IMR-90 (cell line): ENCODE results near the gene HEXIM1. TPM values are rescaled to one million over a fixed set of nuclear protein-coding genes. Genes with fewer than 3 reads are reported as not detected.

ENCODE experiments used
- ATAC-seq: fragments of 200-7000 bp; cut with Tn5 transposase; 2 replicates; pipeline ENCODE4 v1.9.1; 2020; ENCODE audit warnings: low read depth, mild to moderate bottlenecking, moderate library complexity
- BruUV-seq: library from RNA; stranded (reverse); fragments of 400-500 nt; replicated peaks from 2 replicates; lab custom pipeline; 2021; lab: Mats Ljungman, UMichigan
- CTCF ChIA-PET: fragments of 300-600 bp; formaldehyde crosslinking; extraction: SDS; loops from one replicate; lab custom pipeline; 2021; ENCODE audit warnings: antibody characterized with exemption; lab: Yijun Ruan, JAX
- POLR2A ChIA-PET: fragments of 300-600 bp; sonication (Branson Sonifier 250); formaldehyde crosslinking; loops from one replicate; lab custom pipeline; 2022; ENCODE audit warnings: antibody characterized with exemption; ENCODE audit not compliant: unreplicated experiment; lab: Charles Lee
- DNase-seq: peaks from one replicate; pipeline ENCODE4 v3.0.0; 2013
- H2AFZ ChIP-seq: replicated peaks from 2 replicates; pipeline ENCODE3; 2013; ENCODE audit warnings: low read length, mild to moderate bottlenecking; ENCODE audit not compliant: poor library complexity
- H2AK5ac ChIP-seq: 2 replicates; pipeline ENCODE4 v1.6.1; 2013; ENCODE audit warnings: low read depth, low read length, inconsistent platforms
- H2AK9ac ChIP-seq: replicated peaks from 2 replicates; pipeline ENCODE3; 2013; ENCODE audit warnings: mild to moderate bottlenecking, low read depth, low read length, moderate library complexity; ENCODE audit not compliant: poor library complexity
- H2BK120ac ChIP-seq: 2 replicates; pipeline ENCODE4 v1.6.1; 2013; ENCODE audit warnings: low read depth, low read length, inconsistent platforms
- H2BK15ac ChIP-seq: 3 replicates; pipeline ENCODE4 v1.6.1; 2013; ENCODE audit warnings: low read depth, low read length, inconsistent platforms
- H2BK20ac ChIP-seq: 2 replicates; pipeline ENCODE4 v1.6.1; 2013; ENCODE audit warnings: low read depth, mild to moderate bottlenecking, inconsistent platforms, low read length, moderate library complexity
- H2BK5ac ChIP-seq: 2 replicates; pipeline ENCODE4 v1.6.1; 2013; ENCODE audit warnings: mild to moderate bottlenecking, low read depth, low read length, inconsistent platforms; ENCODE audit not compliant: poor library complexity, severe bottlenecking
- H3K14ac ChIP-seq: replicated peaks from 2 replicates; pipeline ENCODE4 v1.6.1; 2013; ENCODE audit warnings: low read depth, low read length, inconsistent platforms
- H3K18ac ChIP-seq: 2 replicates; pipeline ENCODE4 v1.6.1; 2013; ENCODE audit warnings: low read depth, low read length, control low read depth
- H3K23ac ChIP-seq: 2 replicates; pipeline ENCODE4 v1.6.1; 2013; ENCODE audit warnings: low read depth, low read length, inconsistent platforms
- H3K27ac ChIP-seq: 2 replicates; pipeline ENCODE4 v1.5.1; 2013; ENCODE audit warnings: mild to moderate bottlenecking, control low read depth, low read length; ENCODE audit not compliant: insufficient read depth
- H3K27me3 ChIP-seq: 2 replicates; pipeline ENCODE4 v1.6.1; 2013; ENCODE audit warnings: low read length; ENCODE audit not compliant: control insufficient read depth, insufficient read depth
- H3K36me3 ChIP-seq: 2 replicates; pipeline ENCODE4 v1.6.1; 2013; ENCODE audit warnings: low read length, mixed read lengths; ENCODE audit not compliant: control insufficient read depth, insufficient read depth
- H3K4ac ChIP-seq: 2 replicates; pipeline ENCODE4 v1.6.1; 2013; ENCODE audit warnings: low read depth, low read length, inconsistent platforms
- H3K4me1 ChIP-seq: 2 replicates; pipeline ENCODE4 v1.6.1; 2013; ENCODE audit warnings: low read length, mixed read lengths; ENCODE audit not compliant: control insufficient read depth, insufficient read depth
- H3K4me2 ChIP-seq: 2 replicates; pipeline ENCODE4 v1.6.1; 2013; ENCODE audit warnings: low read depth, mild to moderate bottlenecking, control low read depth, low read length, moderate library complexity
- H3K4me3 ChIP-seq: 2 replicates; pipeline ENCODE4 v1.5.1; 2013; ENCODE audit warnings: low read depth, mild to moderate bottlenecking, control low read depth, low read length, moderate library complexity; ENCODE audit not compliant: insufficient read depth
- H3K56ac ChIP-seq: 2 replicates; pipeline ENCODE4 v1.6.1; 2013; ENCODE audit warnings: low read length, inconsistent platforms; ENCODE audit not compliant: insufficient read depth; ENCODE audit errors: extremely low read depth
- H3K79me1 ChIP-seq, 2 experiments: 2 replicates each; pipeline ENCODE4 v1.6.1; 2013; ENCODE audit warnings: low read length in 2 of 2, inconsistent platforms in 1 of 2, low read depth in 1 of 2
- H3K9ac ChIP-seq: 2 replicates; pipeline ENCODE4 v1.6.1; 2013; ENCODE audit warnings: low read depth, low read length, control low read depth
- H3K9me1 ChIP-seq: 2 replicates; pipeline ENCODE4 v1.6.1; 2013; ENCODE audit warnings: low read length, inconsistent platforms; ENCODE audit not compliant: insufficient read depth
- H3K9me3 ChIP-seq: 2 replicates; pipeline ENCODE4 v1.6.1; 2013; ENCODE audit warnings: low read length; ENCODE audit not compliant: control insufficient read depth, insufficient read depth
- H4K20me1 ChIP-seq: 2 replicates; pipeline ENCODE4 v1.6.1; 2013; ENCODE audit warnings: low read length, inconsistent platforms; ENCODE audit not compliant: insufficient read depth
- H4K5ac ChIP-seq: 2 replicates; pipeline ENCODE4 v1.6.1; 2013; ENCODE audit warnings: mild to moderate bottlenecking, low read depth, low read length, control low read depth
- H4K8ac ChIP-seq, 2 experiments: 2 replicates each; pipeline ENCODE4 v1.6.1; 2013; ENCODE audit warnings: low read depth in 2 of 2, low read length in 2 of 2, control low read depth in 1 of 2, inconsistent platforms in 1 of 2
- H4K91ac ChIP-seq: 2 replicates; pipeline ENCODE4 v1.6.1; 2013; ENCODE audit warnings: low read depth, low read length, inconsistent platforms; ENCODE audit not compliant: insufficient read depth
- CEBPB ChIP-seq: IDR thresholded peaks from 2 replicates; pipeline ENCODE4 v1.6.1; 2012; ENCODE audit warnings: low read depth, low read length, improper control_type of control experiment
- CTCF ChIP-seq: conservative IDR thresholded peaks from 2 replicates; pipeline ENCODE4 v1.5.1; 2012; ENCODE audit warnings: mild to moderate bottlenecking, low read depth, low read length, improper control_type of control experiment
- FOS ChIP-seq: fragments of 150-350 bp; IDR thresholded peaks from 2 replicates; pipeline ENCODE4 v1.6.1; 2016; ENCODE audit warnings: low read depth, low read length
- MAFK ChIP-seq: IDR thresholded peaks from 2 replicates; pipeline ENCODE4 v1.6.1; 2012; ENCODE audit warnings: low read depth, low read length, improper control_type of control experiment
- NFE2L2 ChIP-seq: fragments of 150-350 bp; IDR thresholded peaks from 2 replicates; pipeline ENCODE4 v1.6.1; 2016; ENCODE audit warnings: low read depth, mild to moderate bottlenecking, low read length
- POLR2A ChIP-seq: IDR thresholded peaks from 2 replicates; pipeline ENCODE4 v1.6.1; 2012; ENCODE audit warnings: mild to moderate bottlenecking, low read depth, low read length
- RAD21 ChIP-seq: IDR thresholded peaks from 2 replicates; pipeline ENCODE4 v1.6.1; 2012; ENCODE audit warnings: low read length, improper control_type of control experiment
- RCOR1 ChIP-seq: IDR thresholded peaks from 2 replicates; pipeline ENCODE4 v1.6.1; 2012; ENCODE audit warnings: mild to moderate bottlenecking, low read length, improper control_type of control experiment; ENCODE audit not compliant: insufficient replicate concordance
- RFX5 ChIP-seq: IDR thresholded peaks from 2 replicates; pipeline ENCODE4 v1.8.0; 2012; ENCODE audit warnings: low read depth, mild to moderate bottlenecking, low read length, moderate library complexity
- WGBS, 2 experiments: methylation state at CpG; one replicate each; pipeline versions ENCODE4 v1.1.5 to v1.1.7; 2013; ENCODE audit warnings: missing lambda C conversion rate in 2 of 2; ENCODE audit not compliant: insufficient read length in 1 of 2; ENCODE audit errors: extremely low coverage in 2 of 2; 5-methylcytosine and 5-hydroxymethylcytosine counted together
- dilution Hi-C: fragments of 300-500 bp; cut with HindIII; formaldehyde crosslinking; loops from one replicate; pipeline ENCODE4 v1.14.3; 2018; ENCODE audit warnings: low sequenced_read_pairs; ENCODE audit not compliant: unreplicated experiment
- in situ Hi-C: fragments of 300-500 bp; cut with MboI; formaldehyde crosslinking; loops from 3 replicates; pipeline ENCODE4 v1.14.3; 2019; ENCODE audit warnings: low sequenced_read_pairs, inconsistent platforms, mixed read lengths
- intact Hi-C: fragments of 100-400 bp; cut with micrococcal nuclease; formaldehyde crosslinking; loops from 2 replicates; pipeline ENCODE4 v1.10.0; 2022
- polyA plus RNA-seq, 3 experiments: library from polyadenylated mRNA; depleted of rRNA; stranded (reverse); fragments of >200 nt; gene quantifications; 2 replicates each; pipeline ENCODE4 v1.2.3, GENCODE V29; 2012; ENCODE audit warnings: low replicate concordance in 1 of 3
- total RNA-seq: library from RNA; depleted of rRNA; stranded (reverse); fragments of >200 nt; gene quantifications from 2 replicates; pipeline ENCODE4 v1.2.3, GENCODE V29; 2012
- TF ChIP-seq, protein P1 (sequence below): fragments of 150-350 bp; IDR thresholded peaks from 2 replicates; pipeline ENCODE4 v1.6.1; 2017; ENCODE audit warnings: mild to moderate bottlenecking, antibody characterized with exemption, low read length, low read depth
- TF ChIP-seq, protein P2 (sequence below): fragments of 150-350 bp; IDR thresholded peaks from 2 replicates; pipeline ENCODE4 v1.6.1; 2016; ENCODE audit warnings: low read depth, mild to moderate bottlenecking, low read length, moderate library complexity, borderline replicate concordance

The HEXIM1 gene
- total and polyA plus RNA-seq, 2 of the 4 experiments (the other 2 are of a cell fraction), result 5.9 to 14.5 TPM

DNA sequence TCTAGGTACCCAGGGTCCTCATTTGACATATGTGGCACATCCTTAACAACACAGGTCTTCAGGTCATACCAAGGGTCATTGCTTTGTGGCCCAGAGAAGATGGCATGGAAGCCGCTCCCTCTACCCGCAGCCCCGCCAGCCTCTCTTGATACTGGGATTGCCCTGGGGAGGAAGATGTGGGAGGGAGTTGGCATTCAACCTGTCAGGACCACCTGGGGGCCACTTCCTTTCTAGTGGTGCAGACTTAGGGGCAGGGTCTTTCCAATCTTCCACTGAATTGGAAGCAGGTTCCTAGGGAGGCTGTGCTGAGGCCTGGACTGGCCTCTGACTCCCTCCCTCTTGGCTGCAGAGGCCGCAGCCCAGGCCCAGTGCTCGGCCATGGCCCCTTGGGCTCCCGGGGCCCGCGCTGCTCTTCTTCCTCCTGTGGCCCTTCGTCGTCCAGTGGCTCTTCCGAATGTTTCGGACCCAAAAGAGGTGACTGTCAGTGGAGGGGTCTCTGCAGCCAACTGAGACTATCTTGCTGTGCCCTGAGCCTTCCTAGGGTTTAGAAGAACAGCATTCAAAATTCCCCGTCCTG lies 5.1 kb upstream of the HEXIM1 start:
- no peaks in the 10 kb centered on the region for H4K20me1 ChIP-seq
- H2BK120ac ChIP-seq, result peak overlapping the region; percentile 68
- ChIA-PET CTCF (interaction anchor here (0.5 to 1.4 kb wide), 3 partner anchors 8 to 69 kb away, joined by 3 to 10 read pairs (median 3); partner anchors contain the start of gene ACBD4), POLR2A (no interaction called here)
- H2AK5ac ChIP-seq, result peak overlapping the region; percentile 85
- peaks cover 0 to 20% of the 10 kb centered on the region in 2 experiments; a peak in 2 of 4 replicates for H3K79me1 ChIP-seq
- H2BK15ac ChIP-seq, result peak overlapping the region; percentile 41; the same call in 1 of the 3 replicates
- H2AK9ac ChIP-seq, result peak overlapping the region; percentile 98
- no peaks in the 10 kb centered on the region for H3K36me3 ChIP-seq
- DNase-seq, result no peak
- peak overlapping the region; percentile 14; the same call in 1 of the 2 replicates for H3K18ac ChIP-seq
- no peak for ATAC-seq
- H2BK5ac ChIP-seq, result peak overlapping the region; percentile 45
- H3K9me1 ChIP-seq, result peaks cover 14% of the 10 kb centered on the region
- H4K91ac ChIP-seq, result peak overlapping the region; percentile 77
- peak overlapping the region; percentile 86 to 93; a peak in 3 of 4 replicates for H4K8ac ChIP-seq
- H2BK20ac ChIP-seq, result 0 out of 2 replicates have a peak overlapping the region, but pooled peaks have one; percentile 21
- in situ Hi-C loops, result no loop called here
- no TSS peak for BruUV-seq
- peaks cover 14% of the 10 kb centered on the region for H3K4me1 ChIP-seq
- no peak overlapping the region for H3K56ac ChIP-seq
- H2AFZ ChIP-seq, result peak overlapping the region; percentile 95
- dilution Hi-C loops, result no loop called here
- WGBS, 2 experiments, result 67% methylated on average over 1 of the region's 13 CpGs; no CpG with 5 or more reads in 1 of the 2 experiments
- no peak overlapping the region for H3K4me3 ChIP-seq
- H4K5ac ChIP-seq, result peak overlapping the region; percentile 45
- peak overlapping the region; percentile 97 for H3K4ac ChIP-seq
- H3K23ac ChIP-seq, result peak overlapping the region; percentile 63; the same call in 1 of the 2 replicates
- H3K14ac ChIP-seq, result peak overlapping the region; percentile 85
- no peaks in the 10 kb centered on the region for H3K27me3 ChIP-seq
- H3K4me2 ChIP-seq, result no peak overlapping the region; the same call in 1 of the 2 replicates
- H3K27ac ChIP-seq, result peak overlapping the region; percentile 69
- intact Hi-C loops, result no loop called here
- TF ChIP-seq FOS, result no peak
- TF ChIP-seq POLR2A, result no peak
- no peak for TF ChIP-seq RCOR1
- TF ChIP-seq, protein P1, sequence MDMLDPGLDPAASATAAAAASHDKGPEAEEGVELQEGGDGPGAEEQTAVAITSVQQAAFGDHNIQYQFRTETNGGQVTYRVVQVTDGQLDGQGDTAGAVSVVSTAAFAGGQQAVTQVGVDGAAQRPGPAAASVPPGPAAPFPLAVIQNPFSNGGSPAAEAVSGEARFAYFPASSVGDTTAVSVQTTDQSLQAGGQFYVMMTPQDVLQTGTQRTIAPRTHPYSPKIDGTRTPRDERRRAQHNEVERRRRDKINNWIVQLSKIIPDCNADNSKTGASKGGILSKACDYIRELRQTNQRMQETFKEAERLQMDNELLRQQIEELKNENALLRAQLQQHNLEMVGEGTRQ, result no peak
- no peak for TF ChIP-seq RAD21
- TF ChIP-seq NFE2L2, result no peak
- TF ChIP-seq CTCF, result no peak
- TF ChIP-seq CEBPB, result no peak
- TF ChIP-seq MAFK, result no peak
- TF ChIP-seq RFX5, result no peak
- TF ChIP-seq, protein P2, sequence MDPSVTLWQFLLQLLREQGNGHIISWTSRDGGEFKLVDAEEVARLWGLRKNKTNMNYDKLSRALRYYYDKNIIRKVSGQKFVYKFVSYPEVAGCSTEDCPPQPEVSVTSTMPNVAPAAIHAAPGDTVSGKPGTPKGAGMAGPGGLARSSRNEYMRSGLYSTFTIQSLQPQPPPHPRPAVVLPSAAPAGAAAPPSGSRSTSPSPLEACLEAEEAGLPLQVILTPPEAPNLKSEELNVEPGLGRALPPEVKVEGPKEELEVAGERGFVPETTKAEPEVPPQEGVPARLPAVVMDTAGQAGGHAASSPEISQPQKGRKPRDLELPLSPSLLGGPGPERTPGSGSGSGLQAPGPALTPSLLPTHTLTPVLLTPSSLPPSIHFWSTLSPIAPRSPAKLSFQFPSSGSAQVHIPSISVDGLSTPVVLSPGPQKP, result no peak
- H3K9me3 ChIP-seq, result no peaks in the 10 kb centered on the region
- peak overlapping the region; percentile 24 for H3K9ac ChIP-seq
